ENCODE results near the gene CDKN2B. TPM values are rescaled to one million over a fixed set of nuclear protein-coding genes. Genes with fewer than 3 reads are reported as not detected.

The CDKN2B gene
- total and polyA plus RNA-seq, 2 of the 4 experiments (the other 2 are of a cell fraction): 3.6 to 8.2 TPM

DNA sequence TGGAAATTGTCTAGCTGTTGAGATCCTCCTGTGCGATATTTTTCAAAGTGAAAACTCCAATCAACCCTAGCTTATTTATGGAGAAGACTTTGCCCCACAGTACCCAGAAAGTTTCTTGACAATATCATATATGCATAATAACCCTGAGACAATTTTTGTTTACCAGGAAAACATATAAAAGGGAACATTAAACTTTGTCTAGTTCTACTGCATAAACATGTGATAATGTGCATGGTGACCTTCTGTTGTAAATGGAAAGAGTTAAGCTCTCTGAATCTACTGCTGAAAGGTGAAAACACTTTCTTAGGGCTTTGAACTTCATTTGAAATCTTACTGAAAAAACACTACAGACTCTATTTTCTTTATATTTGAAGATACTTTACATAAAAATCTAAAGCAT lies 32.2 kb upstream of the CDKN2B start:
- peaks cover 1% of the 10 kb centered on the region; the same call in 1 of the 2 replicates for H3K36me3 ChIP-seq (ENCODE audit: control insufficient read depth, insufficient read depth, low read length)
- no CpG with 5 or more reads among the region's 1 CpG for WGBS, 2 experiments (ENCODE audit: extremely low coverage in 2 of 2, insufficient read length in 1 of 2)
- H3K9me3 ChIP-seq (ENCODE audit: control insufficient read depth, insufficient read depth, low read length): no peaks in the 10 kb centered on the region
- H3K23ac ChIP-seq (ENCODE audit: low read depth, low read length): no peak overlapping the region
- ChIA-PET CTCF (interaction anchor here (0.8 to 6.4 kb wide), 3 partner anchors 18 to 202 kb away, joined by 3 to 34 read pairs (median 4); partner anchors contain the start of gene CDKN2B), POLR2A (ENCODE audit: unreplicated experiment) (no interaction called here)
- TF ChIP-seq BHLHE40 (IDR thresholded peaks at IDR 0.05; ENCODE audit: low read depth, low read length): no peak
- no peak for TF ChIP-seq RFX5 (IDR thresholded peaks at IDR 0.05; ENCODE audit: low read depth, low read length)
- no peak for TF ChIP-seq MXI1 (IDR thresholded peaks at IDR 0.05; ENCODE audit: borderline replicate concordance, low read depth, low read length)
- no peak for TF ChIP-seq RAD21 (IDR thresholded peaks at IDR 0.05; ENCODE audit: low read length)
- no peak overlapping the region for H3K9ac ChIP-seq (ENCODE audit: low read depth, low read length)
- no peak overlapping the region for H2BK20ac ChIP-seq (ENCODE audit: low read depth, low read length)
- ATAC-seq (ENCODE audit: low read depth) (no peak), DNase-seq (no peak)
- no peak overlapping the region for H2AK5ac ChIP-seq (ENCODE audit: low read depth, low read length)
- H3K4me2 ChIP-seq (ENCODE audit: low read depth, low read length): no peak overlapping the region
- no peak overlapping the region for H3K14ac ChIP-seq (replicated peaks; ENCODE audit: low read depth, low read length)
- H3K4ac ChIP-seq (ENCODE audit: low read depth, low read length): no peak overlapping the region
- H4K20me1 ChIP-seq (ENCODE audit: insufficient read depth, low read length): no peaks in the 10 kb centered on the region
- dilution Hi-C loops (cut with HindIII; ENCODE audit: low sequenced_read_pairs, unreplicated experiment) (no loop called here), in situ Hi-C loops (cut with MboI; ENCODE audit: low sequenced_read_pairs) (no loop called here), intact Hi-C loops (cut with micrococcal nuclease) (no loop called here)
- H2BK5ac ChIP-seq (ENCODE audit: low read depth, low read length, poor library complexity, severe bottlenecking): no peak overlapping the region
- H3K79me1 ChIP-seq (ENCODE audit: low read depth in 1 of 2, low read length in 2 of 2): no peaks in the 10 kb centered on the region
- H2BK15ac ChIP-seq (ENCODE audit: low read depth, low read length): no peak overlapping the region
- no peak overlapping the region for H4K8ac ChIP-seq (ENCODE audit: low read depth in 2 of 2, low read length in 2 of 2)
- H2AFZ ChIP-seq (replicated peaks; ENCODE audit: low read length, poor library complexity): no peak overlapping the region
- H3K56ac ChIP-seq (ENCODE audit: extremely low read depth, insufficient read depth, low read length): no peak overlapping the region
- H3K27ac ChIP-seq (ENCODE audit: insufficient read depth, low read length): no peak overlapping the region
- peaks cover 4% of the 10 kb centered on the region for H3K4me1 ChIP-seq (ENCODE audit: control insufficient read depth, insufficient read depth, low read length)
- no peak overlapping the region for H2BK120ac ChIP-seq (ENCODE audit: low read depth, low read length)
- H3K4me3 ChIP-seq (ENCODE audit: insufficient read depth, low read depth, low read length): no peak overlapping the region
- H3K18ac ChIP-seq (ENCODE audit: low read depth, low read length): no peak overlapping the region
- no peak overlapping the region for H2AK9ac ChIP-seq (replicated peaks; ENCODE audit: low read depth, low read length, poor library complexity)
- H4K91ac ChIP-seq (ENCODE audit: insufficient read depth, low read depth, low read length): no peak overlapping the region
- H3K9me1 ChIP-seq (ENCODE audit: insufficient read depth, low read length): peaks cover 3% of the 10 kb centered on the region
- BruUV-seq (replicated peaks): no TSS peak
- no peak overlapping the region for H4K5ac ChIP-seq (ENCODE audit: low read depth, low read length)
- H3K27me3 ChIP-seq (ENCODE audit: control insufficient read depth, insufficient read depth, low read length): no peaks in the 10 kb centered on the region

Data from IMR-90 (cell line).